SK-N-SH treated with all-trans-retinoic acid at 6 μM for 48 hours (cell line): ENCODE measurements around the gene CLEC11A.

Experiments used
- CREB5 ChIP-seq: fragments of 250-450 bp; sonication (Bioruptor Pico); IDR thresholded peaks from 2 replicates; pipeline ENCODE4 v1.5.1; 2020; ENCODE audit warnings: low read depth, mild to moderate bottlenecking, moderate library complexity
- CSDC2 ChIP-seq: fragments of 250-450 bp; sonication (Bioruptor Pico); IDR thresholded peaks from 2 replicates; pipeline ENCODE4 v1.5.0; 2020; ENCODE audit warnings: mild to moderate bottlenecking, moderate library complexity
- CSRNP3 ChIP-seq: fragments of 250-450 bp; sonication (Bioruptor Pico); IDR thresholded peaks from 2 replicates; pipeline ENCODE4 v1.5.1; 2021; ENCODE audit warnings: mild to moderate bottlenecking, moderate library complexity
- ESRRG ChIP-seq: fragments of 250-450 bp; sonication (Bioruptor Pico); IDR thresholded peaks from 2 replicates; pipeline ENCODE4 v1.6.1; 2021; ENCODE audit warnings: mild to moderate bottlenecking
- GLIS3 ChIP-seq: fragments of 250-450 bp; sonication (Bioruptor Pico); IDR thresholded peaks from 2 replicates; pipeline ENCODE4 v1.5.0; 2020; ENCODE audit warnings: mild to moderate bottlenecking, moderate library complexity
- OSR1 ChIP-seq: fragments of 250-450 bp; sonication (Bioruptor Pico); IDR thresholded peaks from 2 replicates; pipeline ENCODE4 v1.8.0; 2022; ENCODE audit warnings: moderate library complexity, mild to moderate bottlenecking, inconsistent platforms
- PATZ1 ChIP-seq: fragments of 250-450 bp; sonication (Bioruptor Pico); IDR thresholded peaks from 2 replicates; pipeline ENCODE4 v1.8.0; 2020; ENCODE audit warnings: mild to moderate bottlenecking, moderate library complexity, borderline replicate concordance

GRCh38 chr19:50688766-50689165, 34.4 kb upstream of the CLEC11A start:
- TF ChIP-seq ESRRG: no peak
- TF ChIP-seq CSRNP3 (CRISPR knock-in tag): no peak
- TF ChIP-seq GLIS3 (CRISPR knock-in tag): no peak
- TF ChIP-seq OSR1 (CRISPR knock-in tag): no peak
- TF ChIP-seq CREB5 (CRISPR knock-in tag): no peak
- TF ChIP-seq PATZ1 (CRISPR knock-in tag): no peak
- no peak for TF ChIP-seq CSDC2 (CRISPR knock-in tag)
